Liver (tissue), 9 donors: ENCODE measurements around the gene IL1A. TPM values are rescaled to one million over a fixed set of nuclear protein-coding genes. Genes with fewer than 3 reads are reported as not detected.

Experiments used
- DNase-seq: peaks from one replicate; pipeline ENCODE4 v3.0.0-alpha.2; 2017; ENCODE audit warnings: low spot score
- H3K27ac ChIP-seq, 2 donors: one replicate each; pipeline ENCODE4 v1.7.0; 2013; ENCODE audit warnings: inconsistent platforms in 2 of 2, low read length in 2 of 2, control low read depth in 1 of 2, low read depth in 1 of 2, mild to moderate bottlenecking in 1 of 2
- H3K27me3 ChIP-seq, 4 donors: one replicate each; pipeline versions ENCODE4 v1.6.1 to v1.7.0; 2013; ENCODE audit warnings: low read length in 3 of 4, inconsistent platforms in 1 of 4, mild to moderate bottlenecking in 1 of 4, moderate library complexity in 1 of 4; ENCODE audit not compliant: control insufficient read depth in 4 of 4, insufficient read depth in 4 of 4
- H3K36me3 ChIP-seq, 4 donors: one replicate each; pipeline versions ENCODE4 v1.6.1 to v1.7.0; 2013; ENCODE audit warnings: low read length in 3 of 4, mild to moderate bottlenecking in 3 of 4, low read depth in 1 of 4, moderate library complexity in 1 of 4; ENCODE audit not compliant: control insufficient read depth in 4 of 4, insufficient read depth in 3 of 4
- H3K4me1 ChIP-seq, 4 donors: one replicate each; pipeline versions ENCODE4 v1.6.1 to v1.7.0; 2013; ENCODE audit warnings: low read length in 3 of 4, mild to moderate bottlenecking in 3 of 4, moderate library complexity in 1 of 4; ENCODE audit not compliant: control insufficient read depth in 4 of 4, insufficient read depth in 4 of 4
- H3K4me3 ChIP-seq, 3 donors: one replicate each; pipeline versions ENCODE4 v1.6.1 to v1.7.0; 2013; ENCODE audit warnings: low read length in 3 of 3, control low read depth in 1 of 3, low read depth in 1 of 3, mild to moderate bottlenecking in 1 of 3
- H3K9ac ChIP-seq, 2 donors: one replicate each; pipeline ENCODE4 v1.7.0; 2013; ENCODE audit warnings: low read length in 2 of 2, mild to moderate bottlenecking in 2 of 2, moderate library complexity in 2 of 2, control low read depth in 1 of 2, low read depth in 1 of 2
- H3K9me3 ChIP-seq, 4 donors: one replicate each; pipeline versions ENCODE4 v1.6.1 to v1.7.0; 2013; ENCODE audit warnings: low read length in 3 of 4; ENCODE audit not compliant: control insufficient read depth in 4 of 4
- EGR1 ChIP-seq, 2 donors: IDR thresholded peaks; 2 replicates each; pipeline ENCODE4 v1.6.1; 2016 to 2018; ENCODE audit warnings: antibody characterized with exemption in 2 of 2, low read depth in 2 of 2
- FOXA1 ChIP-seq: IDR thresholded peaks from 2 replicates; pipeline ENCODE4 v1.6.1; 2016; ENCODE audit warnings: antibody characterized with exemption
- GABPA ChIP-seq, 2 donors: IDR thresholded peaks in 1 of 2; conservative IDR thresholded peaks in 1 of 2; 2 replicates each; pipeline ENCODE4 v1.6.1; 2016; ENCODE audit warnings: antibody characterized with exemption in 2 of 2, mild to moderate bottlenecking in 1 of 2, moderate library complexity in 1 of 2
- HNF4A ChIP-seq, 2 donors: conservative IDR thresholded peaks; 2 replicates each; pipeline ENCODE4 v1.6.1; 2016; ENCODE audit warnings: antibody characterized with exemption in 2 of 2, mild to moderate bottlenecking in 2 of 2
- HNF4G ChIP-seq: IDR thresholded peaks from 2 replicates; pipeline ENCODE4 v1.6.1; 2016; ENCODE audit warnings: antibody characterized with exemption
- JUND ChIP-seq, 2 donors: IDR thresholded peaks; 2 replicates each; pipeline ENCODE4 v1.6.1; 2016; ENCODE audit warnings: antibody characterized with exemption in 2 of 2
- NR2F2 ChIP-seq: IDR thresholded peaks from 2 replicates; pipeline ENCODE4 v1.6.1; 2016; ENCODE audit warnings: antibody characterized with exemption
- RAD21 ChIP-seq, 2 donors: IDR thresholded peaks; 2 replicates each; pipeline ENCODE4 v1.6.1; 2016; ENCODE audit warnings: antibody characterized with exemption in 2 of 2, mild to moderate bottlenecking in 2 of 2
- REST ChIP-seq: IDR thresholded peaks from 2 replicates; pipeline ENCODE4 v1.6.1; 2016; ENCODE audit warnings: antibody characterized with exemption, mild to moderate bottlenecking
- RXRA ChIP-seq, 2 donors: IDR thresholded peaks; 2 replicates each; pipeline ENCODE4 v1.6.1; 2017 to 2018; ENCODE audit warnings: antibody characterized with exemption in 2 of 2, mild to moderate bottlenecking in 1 of 2
- SP1 ChIP-seq: IDR thresholded peaks from 2 replicates; pipeline ENCODE4 v1.6.1; 2018; ENCODE audit warnings: antibody characterized with exemption, mild to moderate bottlenecking
- TAF1 ChIP-seq: conservative IDR thresholded peaks from 2 replicates; pipeline ENCODE4 v1.6.1; 2016; ENCODE audit warnings: antibody characterized with exemption, mild to moderate bottlenecking
- WGBS: extraction: QIAGEN DNeasy Blood & Tissue Kit; methylation state at CpG from one replicate; pipeline ENCODE4 v1.1.7; 2013; 5-methylcytosine and 5-hydroxymethylcytosine counted together
- polyA plus RNA-seq, 2 donors: library from polyadenylated mRNA; stranded (reverse) in 1 of 2; unstranded in 1 of 2; fragments of 200-250 nt in 1 of 2; fragments of >200 nt in 1 of 2; fragmentation: Nextera tagmentation in 1 of 2; extraction: Ambion mirVana in 1 of 2; gene quantifications; one replicate each; pipeline versions ENCODE4 v1.2.1 to v1.2.3, GENCODE V29; 2013 to 2015
- total RNA-seq, 2 donors: library from RNA; depleted of rRNA; stranded (reverse); fragments of >200 nt; gene quantifications; one replicate each; pipeline ENCODE4 v1.2.3, GENCODE V29; 2014
- TF ChIP-seq, protein P1 (sequence below): IDR thresholded peaks from 2 replicates; pipeline ENCODE4 v1.6.1; 2016; ENCODE audit warnings: antibody characterized with exemption
- TF ChIP-seq, protein P2 (sequence below): IDR thresholded peaks from 2 replicates; pipeline ENCODE4 v1.6.1; 2016; ENCODE audit warnings: antibody characterized with exemption
- TF ChIP-seq, protein P3 (sequence below): fragments of 150-350 bp; IDR thresholded peaks from 2 replicates; pipeline ENCODE4 v1.5.1; 2017; ENCODE audit warnings: improper control_type of control experiment, low read depth, low read length; ENCODE audit not compliant: missing input control
- donor health status: healthy.
- donor health status: healthy.
- donor health status: healthy.
- donor health status: healthy.
- donor health status: healthy.

Gene IL1A
- total and polyA plus RNA-seq, 4 donors, result 0.05 TPM; not detected in 3

DNA sequence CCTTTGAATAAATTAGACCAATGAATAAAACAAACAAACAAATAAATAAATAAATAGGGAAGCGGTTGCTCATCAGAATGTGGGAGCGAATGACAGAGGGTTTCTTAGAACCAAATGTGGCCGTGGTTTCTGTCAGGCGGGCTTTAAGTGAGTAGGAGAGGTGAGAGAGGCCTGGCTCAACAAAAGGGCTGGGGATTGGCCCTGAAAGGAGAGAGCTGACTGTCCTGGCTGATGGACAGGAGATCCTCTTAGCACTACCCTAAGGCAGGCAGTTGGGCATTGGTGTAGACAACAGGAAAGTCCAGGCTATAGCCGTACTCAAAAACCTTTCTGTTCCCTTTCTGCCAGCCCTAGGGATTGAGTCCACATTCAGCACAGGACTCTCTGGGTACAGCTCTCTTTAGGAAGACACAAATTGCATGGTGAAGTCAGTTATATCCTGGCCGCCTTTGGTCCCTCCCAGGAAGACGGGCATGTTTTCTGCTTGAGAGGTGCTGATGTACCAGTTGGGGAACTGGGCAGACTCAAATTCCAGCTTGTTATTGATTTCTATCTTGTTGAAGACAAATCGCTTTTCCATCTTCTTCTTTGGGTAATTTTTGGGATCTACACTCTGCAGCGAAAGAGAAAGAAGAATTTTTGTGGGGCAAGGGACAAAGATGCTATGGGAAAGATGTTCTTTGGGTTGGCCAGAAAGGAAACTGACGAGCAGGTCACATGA is 45.8 kb upstream of the IL1A start:
- H3K27me3 ChIP-seq, result no peaks in the 10 kb centered on the region
- TF ChIP-seq TAF1 (no peak), GABPA (IDR thresholded peaks at IDR 0.05 in 1 of 2, conservative IDR thresholded peaks at IDR 0.05 in 1 of 2) (no peak)
- TF ChIP-seq, protein P1, sequence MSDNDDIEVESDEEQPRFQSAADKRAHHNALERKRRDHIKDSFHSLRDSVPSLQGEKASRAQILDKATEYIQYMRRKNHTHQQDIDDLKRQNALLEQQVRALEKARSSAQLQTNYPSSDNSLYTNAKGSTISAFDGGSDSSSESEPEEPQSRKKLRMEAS, result no peak
- no peak overlapping the region for H3K4me3 ChIP-seq
- no peak overlapping the region for H3K9ac ChIP-seq
- WGBS, result 97% methylated on average over 10 of the region's 10 CpGs
- no peak overlapping the region for H3K27ac ChIP-seq
- no peak for DNase-seq
- H3K36me3 ChIP-seq, result no peaks in the 10 kb centered on the region
- no peaks in the 10 kb centered on the region for H3K9me3 ChIP-seq
- peaks cover 6 to 14% (median 12%) of the 10 kb centered on the region in 4 donors for H3K4me1 ChIP-seq

GRCh38 chr2:112829101-112829960 is 45.0 kb upstream of the IL1A start:
- Histone ChIP-seq H3K4me1 (peaks cover 4 to 16% (median 14%) of the 10 kb centered on the region in 4 donors), H3K36me3 (no peaks in the 10 kb centered on the region), H3K4me3 (no peak overlapping the region), H3K27me3 (no peaks in the 10 kb centered on the region), H3K9ac (no peak overlapping the region), H3K9me3 (no peaks in the 10 kb centered on the region), H3K27ac (no peak overlapping the region)
- TF ChIP-seq RXRA (IDR thresholded peaks at IDR 0.05), result no peak
- 94% methylated on average over 5 of the region's 5 CpGs for WGBS
- no peak for DNase-seq

DNA sequence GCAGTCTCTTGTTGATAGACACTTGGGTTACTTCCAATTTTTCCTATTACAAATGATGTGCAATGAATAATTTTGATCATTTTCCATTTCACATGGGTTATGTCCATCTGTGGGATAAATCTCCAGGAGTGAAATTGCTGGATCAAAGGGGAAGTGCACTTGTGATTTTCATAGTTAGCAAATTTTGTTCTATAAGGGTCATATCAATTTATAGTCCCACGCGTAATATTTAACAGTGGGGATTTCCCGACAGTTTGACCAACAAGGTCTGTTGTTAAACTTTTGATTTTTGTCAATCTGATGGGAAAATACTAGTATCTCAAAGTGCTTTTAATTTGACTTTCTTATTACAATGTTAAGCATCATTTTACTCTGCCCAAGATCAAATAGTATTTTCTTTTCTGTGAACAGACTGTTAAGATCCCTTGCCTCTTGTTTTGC is 44.0 kb upstream of the IL1A start:
- H3K4me3 ChIP-seq, result no peak overlapping the region
- peaks cover 4 to 16% (median 14%) of the 10 kb centered on the region in 4 donors for H3K4me1 ChIP-seq
- DNase-seq, result no peak
- WGBS, result 88% methylated on average over 3 of the region's 3 CpGs
- no peaks in the 10 kb centered on the region for H3K36me3 ChIP-seq
- no peaks in the 10 kb centered on the region for H3K27me3 ChIP-seq
- TF ChIP-seq HNF4G (no peak), TAF1 (no peak), FOXA1 (no peak), NR2F2 (no peak), RAD21 (IDR thresholded peaks at IDR 0.05) (no peak), GABPA (IDR thresholded peaks at IDR 0.05 in 1 of 2, conservative IDR thresholded peaks at IDR 0.05 in 1 of 2) (no peak), RXRA (IDR thresholded peaks at IDR 0.05) (no peak), REST (no peak), HNF4A (conservative IDR thresholded peaks at IDR 0.05) (no peak), SP1 (no peak), EGR1 (IDR thresholded peaks at IDR 0.05; ENCODE audit: low read depth in 2 of 2) (no peak), JUND (IDR thresholded peaks at IDR 0.05) (no peak)
- TF ChIP-seq, protein P2, sequence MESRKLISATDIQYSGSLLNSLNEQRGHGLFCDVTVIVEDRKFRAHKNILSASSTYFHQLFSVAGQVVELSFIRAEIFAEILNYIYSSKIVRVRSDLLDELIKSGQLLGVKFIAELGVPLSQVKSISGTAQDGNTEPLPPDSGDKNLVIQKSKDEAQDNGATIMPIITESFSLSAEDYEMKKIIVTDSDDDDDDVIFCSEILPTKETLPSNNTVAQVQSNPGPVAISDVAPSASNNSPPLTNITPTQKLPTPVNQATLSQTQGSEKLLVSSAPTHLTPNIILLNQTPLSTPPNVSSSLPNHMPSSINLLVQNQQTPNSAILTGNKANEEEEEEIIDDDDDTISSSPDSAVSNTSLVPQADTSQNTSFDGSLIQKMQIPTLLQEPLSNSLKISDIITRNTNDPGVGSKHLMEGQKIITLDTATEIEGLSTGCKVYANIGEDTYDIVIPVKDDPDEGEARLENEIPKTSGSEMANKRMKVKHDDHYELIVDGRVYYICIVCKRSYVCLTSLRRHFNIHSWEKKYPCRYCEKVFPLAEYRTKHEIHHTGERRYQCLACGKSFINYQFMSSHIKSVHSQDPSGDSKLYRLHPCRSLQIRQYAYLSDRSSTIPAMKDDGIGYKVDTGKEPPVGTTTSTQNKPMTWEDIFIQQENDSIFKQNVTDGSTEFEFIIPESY, result no peak
- TF ChIP-seq, protein P3, sequence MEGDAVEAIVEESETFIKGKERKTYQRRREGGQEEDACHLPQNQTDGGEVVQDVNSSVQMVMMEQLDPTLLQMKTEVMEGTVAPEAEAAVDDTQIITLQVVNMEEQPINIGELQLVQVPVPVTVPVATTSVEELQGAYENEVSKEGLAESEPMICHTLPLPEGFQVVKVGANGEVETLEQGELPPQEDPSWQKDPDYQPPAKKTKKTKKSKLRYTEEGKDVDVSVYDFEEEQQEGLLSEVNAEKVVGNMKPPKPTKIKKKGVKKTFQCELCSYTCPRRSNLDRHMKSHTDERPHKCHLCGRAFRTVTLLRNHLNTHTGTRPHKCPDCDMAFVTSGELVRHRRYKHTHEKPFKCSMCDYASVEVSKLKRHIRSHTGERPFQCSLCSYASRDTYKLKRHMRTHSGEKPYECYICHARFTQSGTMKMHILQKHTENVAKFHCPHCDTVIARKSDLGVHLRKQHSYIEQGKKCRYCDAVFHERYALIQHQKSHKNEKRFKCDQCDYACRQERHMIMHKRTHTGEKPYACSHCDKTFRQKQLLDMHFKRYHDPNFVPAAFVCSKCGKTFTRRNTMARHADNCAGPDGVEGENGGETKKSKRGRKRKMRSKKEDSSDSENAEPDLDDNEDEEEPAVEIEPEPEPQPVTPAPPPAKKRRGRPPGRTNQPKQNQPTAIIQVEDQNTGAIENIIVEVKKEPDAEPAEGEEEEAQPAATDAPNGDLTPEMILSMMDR, result no peak
- H3K27ac ChIP-seq, result no peak overlapping the region
- H3K9me3 ChIP-seq, result no peaks in the 10 kb centered on the region
- H3K9ac ChIP-seq, result no peak overlapping the region
